Raji (cell line): Measurements from ENCODE around the gene TMEM178A.

Source experiments
- POLR2A ChIP-seq: IDR thresholded peaks from 2 replicates; pipeline ENCODE4 v1.6.1; 2011; ENCODE audit warnings: low read depth, low read length, control low read depth; ENCODE audit not compliant: insufficient read depth

Gene TMEM178A

DNA sequence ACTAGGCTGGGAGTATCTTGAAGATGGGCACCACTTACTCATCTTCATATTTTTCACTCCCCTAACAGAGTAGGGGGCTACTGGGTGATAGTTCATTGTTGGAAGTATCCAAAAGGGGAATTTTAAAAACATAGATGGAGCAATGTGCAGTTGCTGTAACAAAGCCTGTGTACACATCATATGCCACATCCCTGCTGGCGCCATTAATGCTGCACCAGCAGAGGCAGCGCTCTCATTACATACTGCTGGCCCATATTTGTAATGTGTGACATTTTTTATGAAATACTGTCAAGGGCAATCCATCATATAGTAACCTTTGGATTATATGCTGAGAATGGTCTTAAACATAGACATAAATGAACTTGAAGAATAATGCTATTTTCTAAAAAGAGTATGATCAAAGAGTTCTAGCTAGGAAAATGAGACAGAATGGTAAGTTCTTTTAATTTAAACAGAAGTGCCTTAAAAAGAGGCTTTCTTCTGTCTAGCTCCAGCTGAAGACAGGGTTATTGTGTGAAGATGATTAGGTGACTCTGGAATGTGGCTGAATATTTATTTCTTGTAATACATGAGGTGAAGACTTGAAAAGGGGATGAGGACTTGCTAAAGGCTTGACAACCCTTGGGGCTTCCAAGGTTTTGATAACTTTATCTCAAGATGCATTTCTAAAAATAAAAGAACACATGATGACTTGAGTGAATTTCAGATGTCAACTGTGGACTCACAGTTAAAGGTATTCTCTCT lies 2.4 kb upstream of the TMEM178A start:
- TF ChIP-seq POLR2A = no peak

DNA sequence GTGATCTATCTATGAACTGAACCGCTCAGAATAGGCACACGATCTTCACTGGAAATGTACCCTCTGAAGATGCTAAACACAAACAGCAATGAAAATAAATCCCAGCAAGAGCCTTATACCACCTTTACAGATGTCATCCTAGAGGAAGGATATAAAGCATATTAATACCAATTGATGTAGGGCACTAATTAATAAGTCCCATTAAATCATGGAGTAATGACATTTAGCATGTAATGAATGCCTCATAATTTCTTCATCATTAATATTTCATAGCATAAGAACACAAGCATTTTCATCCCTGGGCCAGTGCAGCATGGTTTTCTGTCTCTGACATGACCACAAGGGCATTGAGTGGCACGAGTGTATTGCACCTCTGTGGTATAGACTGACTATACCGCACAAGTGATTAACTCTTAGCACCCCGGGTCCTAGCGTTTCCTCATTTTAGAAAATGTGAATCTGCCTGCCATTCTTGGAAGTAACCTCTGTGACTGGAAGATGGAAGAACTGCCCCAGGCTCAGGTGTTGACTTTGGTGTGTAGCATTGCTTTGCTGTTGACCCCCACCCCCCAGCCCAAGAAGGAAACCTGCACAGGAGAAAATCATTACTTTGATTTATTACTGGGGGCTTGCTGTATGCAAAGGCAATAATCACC lies 1.4 kb upstream of the TMEM178A start:
- no peak for TF ChIP-seq POLR2A

DNA sequence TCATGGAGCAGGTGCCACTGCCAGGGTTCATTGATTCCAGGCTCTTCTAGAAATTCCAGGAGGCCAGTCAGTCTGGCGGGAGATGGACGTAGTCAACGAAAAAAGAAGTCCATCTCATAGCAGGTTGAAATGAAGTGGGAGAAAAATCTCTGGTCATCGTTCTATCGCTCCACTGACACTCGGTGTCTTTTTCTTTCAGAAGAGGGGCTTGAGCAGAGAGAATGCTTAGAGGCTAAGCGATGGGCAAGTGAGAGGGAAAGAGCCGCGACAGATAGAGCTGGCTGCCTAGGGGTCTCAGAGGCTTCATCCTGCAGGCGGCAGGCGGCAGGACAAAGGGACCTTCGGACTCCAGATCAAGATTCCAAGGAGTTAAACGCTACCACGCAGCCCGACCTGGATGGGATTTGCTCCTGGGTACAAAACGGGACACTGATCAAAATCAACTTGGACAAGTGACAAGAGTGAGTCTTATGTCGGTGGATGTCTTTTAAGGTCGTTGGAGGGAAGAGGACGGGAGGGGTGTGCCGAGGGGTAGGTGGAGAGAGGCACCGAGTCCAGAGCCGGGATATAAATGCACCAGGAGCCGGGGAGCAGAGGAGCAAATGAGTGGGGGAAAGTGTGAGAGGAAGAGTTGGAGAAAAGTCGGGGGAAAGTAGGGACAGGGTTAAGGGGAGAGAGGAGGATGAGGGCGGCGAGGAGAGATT lies 677 bp upstream of the TMEM178A start:
- TF ChIP-seq POLR2A = no peak

DNA sequence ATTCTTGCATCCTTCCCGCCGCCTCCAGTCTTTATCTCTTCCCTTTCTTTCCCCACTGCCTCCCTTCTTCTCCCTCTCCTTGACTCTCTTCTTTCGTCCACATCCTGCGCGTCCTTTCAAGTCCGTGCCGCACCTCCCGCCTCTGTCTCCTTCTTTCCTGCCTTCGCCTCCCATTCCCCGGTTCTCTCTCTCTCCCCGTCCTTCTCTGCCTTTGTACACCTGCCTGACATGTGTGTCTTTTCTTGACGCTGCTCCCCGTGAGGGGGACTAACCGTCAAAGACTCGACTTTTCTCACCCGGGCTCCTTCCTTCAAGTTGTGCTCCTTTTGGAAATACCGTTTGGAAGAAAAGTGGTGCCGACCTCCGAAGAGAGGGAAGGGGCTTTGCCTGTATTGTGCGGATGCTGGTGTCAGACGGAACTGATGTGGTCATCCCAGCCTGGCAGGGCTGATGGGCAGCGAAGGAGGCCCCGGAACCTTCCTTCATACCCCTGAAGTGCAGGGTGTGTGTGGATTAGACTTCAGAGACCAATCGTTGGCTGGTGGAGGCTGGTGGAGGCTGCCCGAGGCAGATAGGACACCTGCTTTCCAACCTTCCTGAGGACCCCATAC lies 879 bp downstream of the TMEM178A start:
- TF ChIP-seq POLR2A = no peak

DNA sequence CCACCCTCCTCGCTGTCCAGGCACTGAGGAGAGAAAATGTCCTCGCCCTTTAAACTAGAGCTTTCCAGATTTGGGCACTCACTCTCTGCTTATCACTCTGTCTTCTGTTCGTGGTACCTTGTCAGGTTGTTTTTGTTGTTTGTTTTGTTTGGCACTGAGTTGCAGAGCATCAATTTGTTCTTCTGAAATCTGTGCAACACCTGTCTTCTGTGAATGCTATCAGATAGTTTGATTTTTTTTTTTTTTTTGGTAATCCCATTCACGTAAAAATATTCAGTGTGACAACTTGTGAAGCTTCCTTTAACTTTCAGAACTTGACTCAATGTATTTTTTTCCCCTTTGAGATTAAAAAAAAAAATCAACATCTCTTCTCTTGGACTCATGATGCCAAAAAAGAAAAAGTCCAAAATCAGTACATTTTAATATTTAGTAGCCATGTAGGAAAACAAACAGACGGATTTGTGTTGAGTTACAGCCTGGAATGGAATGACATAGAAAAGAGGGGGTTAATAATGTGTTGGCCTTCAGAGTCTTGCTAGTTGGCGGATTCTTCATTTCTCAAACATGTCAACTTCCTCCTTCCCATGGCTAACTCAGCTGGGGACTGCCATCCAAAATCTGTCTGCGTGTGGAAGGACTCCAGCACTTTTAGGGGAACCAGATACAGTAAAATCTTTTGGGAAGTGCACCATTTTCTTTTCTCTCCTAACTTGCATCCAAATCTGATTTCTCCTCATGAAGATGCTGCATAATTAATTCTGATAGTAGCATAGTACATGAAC lies 1.6 kb downstream of the TMEM178A start:
- TF ChIP-seq POLR2A = no peak

DNA sequence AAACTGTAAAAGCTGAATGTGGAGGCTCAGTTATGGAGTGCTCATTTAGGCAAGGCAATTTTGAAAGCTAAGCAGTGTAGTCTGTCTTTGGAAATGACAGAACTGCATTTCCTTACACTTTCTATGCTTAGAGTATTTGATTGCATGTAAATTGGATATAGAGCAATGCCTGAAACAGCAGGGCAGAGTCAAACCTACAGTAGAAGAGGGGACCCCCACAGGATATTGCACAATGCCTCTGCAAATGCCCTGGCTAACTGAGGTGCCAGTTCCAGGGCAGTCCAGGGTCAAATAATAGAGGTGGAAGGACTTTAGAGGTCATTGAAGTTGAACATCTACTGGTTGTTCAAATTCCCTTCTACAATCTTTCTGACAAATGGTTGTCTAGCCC lies 2.2 kb downstream of the TMEM178A start:
- TF ChIP-seq POLR2A = no peak

DNA sequence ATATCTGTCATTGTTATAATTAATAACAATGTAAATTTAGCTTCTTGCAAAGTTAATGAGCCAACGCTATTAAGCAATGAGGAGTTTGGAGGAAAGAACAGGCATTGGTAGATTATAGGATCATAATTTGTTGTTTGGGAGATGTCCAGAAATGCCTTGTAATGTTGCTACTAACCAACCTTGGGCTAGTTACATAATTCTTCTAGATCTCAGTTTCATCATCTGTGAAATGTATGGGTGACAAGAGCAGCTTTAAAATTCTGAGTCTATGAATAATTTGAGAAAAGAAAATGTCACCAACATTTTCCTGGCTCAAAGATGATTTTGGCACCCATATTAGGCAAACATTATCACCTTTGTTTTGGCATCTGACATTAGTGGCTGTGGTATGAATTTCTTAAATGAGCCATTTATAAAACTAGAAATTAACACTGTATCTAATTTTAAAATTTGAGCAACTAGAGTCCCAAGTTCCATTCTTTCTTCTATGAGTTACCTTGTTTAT lies 2.9 kb downstream of the TMEM178A start:
- no peak for TF ChIP-seq POLR2A

DNA sequence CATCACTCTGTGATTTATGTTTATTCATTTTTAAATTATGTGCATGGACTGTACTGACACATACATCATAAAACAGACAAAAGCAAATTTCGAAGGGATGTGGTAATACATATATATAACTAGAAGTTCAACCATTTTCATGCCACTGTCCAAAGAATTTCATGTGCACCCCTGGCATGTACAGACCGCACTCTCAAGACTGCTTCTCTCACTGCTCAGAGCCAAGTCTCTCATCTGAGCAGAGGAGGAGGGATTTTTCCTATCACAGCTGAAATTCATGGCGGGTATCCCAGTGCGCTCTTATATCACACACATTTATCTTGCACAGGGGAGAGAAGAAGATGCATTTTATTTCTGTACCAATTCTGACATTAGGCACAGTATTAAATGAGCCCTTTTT lies 5.9 kb downstream of the TMEM178A start:
- no peak for TF ChIP-seq POLR2A

DNA sequence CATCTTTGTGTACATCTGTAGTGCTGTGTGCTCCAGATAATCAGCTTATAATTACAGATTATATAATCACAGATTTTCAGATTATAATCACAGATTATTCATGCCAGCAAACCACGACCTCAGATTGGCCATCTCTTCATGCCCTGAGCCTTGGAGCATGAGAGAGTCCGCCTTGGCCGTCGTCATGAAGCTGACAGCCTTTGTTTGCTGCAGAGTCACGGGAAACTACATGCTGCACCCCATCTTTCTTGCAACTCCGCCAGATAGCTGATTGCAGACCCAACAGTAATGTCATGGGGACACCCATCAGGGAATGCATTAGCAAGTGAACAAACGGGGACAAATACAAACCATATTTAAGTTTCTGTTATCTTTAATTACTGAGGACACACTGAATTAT lies 7.3 kb downstream of the TMEM178A start:
- TF ChIP-seq POLR2A = no peak

DNA sequence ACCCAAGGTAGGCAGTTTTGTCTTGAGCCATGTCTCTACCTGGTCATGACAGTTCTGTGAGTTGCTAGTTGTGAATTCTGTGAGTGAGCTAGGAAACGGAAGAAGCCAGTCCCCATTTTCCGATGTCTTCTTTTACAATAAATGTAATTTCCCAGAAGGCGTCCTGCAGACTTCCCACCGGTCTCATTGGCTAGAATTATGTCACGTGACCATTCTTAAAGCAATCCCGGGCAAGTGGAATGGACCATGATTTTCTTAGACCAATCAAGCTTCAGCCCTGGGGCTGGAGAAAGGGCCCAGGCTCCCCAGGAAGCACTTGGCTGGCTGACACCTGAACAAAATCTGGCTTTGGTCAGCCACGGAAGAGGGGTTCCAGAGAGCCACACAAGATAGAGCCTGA lies 10.6 kb downstream of the TMEM178A start:
- no peak for TF ChIP-seq POLR2A

DNA sequence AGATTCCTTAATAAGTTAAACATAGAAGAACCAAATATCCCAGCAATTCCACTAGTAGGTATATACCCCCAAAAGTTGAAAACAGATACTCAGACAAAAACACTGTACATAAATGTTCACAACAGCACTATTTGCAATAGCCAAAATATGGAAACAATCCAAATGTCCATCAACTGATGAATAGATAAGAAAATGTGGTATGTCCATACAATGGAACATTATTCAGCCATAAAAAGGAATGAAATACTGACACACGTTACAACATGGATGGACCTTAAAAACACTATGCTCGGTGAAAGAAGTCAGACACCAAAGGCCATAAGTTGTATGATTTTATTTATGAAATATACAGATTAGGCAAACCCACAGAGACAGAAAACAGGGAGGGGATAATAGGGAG lies 12.5 kb downstream of the TMEM178A start:
- no peak for TF ChIP-seq POLR2A

DNA sequence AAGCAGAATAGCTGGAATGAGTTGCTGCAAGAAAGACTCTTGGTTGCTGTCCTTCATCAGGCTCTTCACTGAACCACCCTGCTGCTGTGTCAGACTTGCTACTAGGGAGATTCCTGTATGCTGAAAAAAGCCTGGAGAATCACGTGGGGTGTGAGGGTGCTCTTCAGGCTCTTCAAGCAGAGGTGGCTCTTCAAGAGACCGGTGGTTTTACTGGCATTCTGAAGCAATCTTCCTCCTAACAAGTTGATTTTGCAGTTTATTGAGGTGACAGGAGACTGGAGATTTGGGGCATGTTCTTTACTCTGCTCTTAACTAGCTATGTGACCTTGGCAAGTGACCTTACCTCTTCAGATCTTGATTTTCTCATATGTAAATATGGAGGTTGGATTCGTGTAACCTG lies 14.1 kb downstream of the TMEM178A start:
- no peak for TF ChIP-seq POLR2A

DNA sequence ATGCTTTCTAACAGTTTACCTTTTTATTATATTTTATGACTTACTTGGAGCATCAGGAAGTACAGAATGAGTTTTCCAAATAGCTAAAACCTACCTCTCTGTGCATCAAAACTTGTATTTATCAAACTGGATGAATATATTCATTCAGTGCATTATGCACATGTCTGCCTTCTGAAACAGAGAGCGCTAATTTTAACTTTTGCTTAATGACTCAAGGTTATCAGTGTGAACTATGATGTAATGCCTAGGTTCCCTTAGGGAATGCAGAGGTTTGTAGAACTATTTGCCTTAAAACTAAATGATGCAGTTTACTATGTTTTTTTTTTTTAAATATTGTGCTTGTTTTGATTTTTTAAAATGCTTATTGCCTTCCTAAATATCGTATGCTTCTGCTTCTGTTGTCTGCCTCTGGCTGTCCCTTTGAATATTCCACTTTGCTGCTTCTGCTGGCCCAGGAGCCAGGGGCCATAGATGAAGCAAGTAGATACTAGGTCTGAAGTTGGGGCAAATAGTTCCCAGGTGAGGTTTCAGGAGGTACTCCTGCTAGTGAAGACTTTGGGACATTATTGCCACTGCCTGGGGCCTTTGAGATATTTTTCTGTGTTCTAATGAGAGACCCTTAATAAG lies 16.5 kb downstream of the TMEM178A start:
- TF ChIP-seq POLR2A = no peak

DNA sequence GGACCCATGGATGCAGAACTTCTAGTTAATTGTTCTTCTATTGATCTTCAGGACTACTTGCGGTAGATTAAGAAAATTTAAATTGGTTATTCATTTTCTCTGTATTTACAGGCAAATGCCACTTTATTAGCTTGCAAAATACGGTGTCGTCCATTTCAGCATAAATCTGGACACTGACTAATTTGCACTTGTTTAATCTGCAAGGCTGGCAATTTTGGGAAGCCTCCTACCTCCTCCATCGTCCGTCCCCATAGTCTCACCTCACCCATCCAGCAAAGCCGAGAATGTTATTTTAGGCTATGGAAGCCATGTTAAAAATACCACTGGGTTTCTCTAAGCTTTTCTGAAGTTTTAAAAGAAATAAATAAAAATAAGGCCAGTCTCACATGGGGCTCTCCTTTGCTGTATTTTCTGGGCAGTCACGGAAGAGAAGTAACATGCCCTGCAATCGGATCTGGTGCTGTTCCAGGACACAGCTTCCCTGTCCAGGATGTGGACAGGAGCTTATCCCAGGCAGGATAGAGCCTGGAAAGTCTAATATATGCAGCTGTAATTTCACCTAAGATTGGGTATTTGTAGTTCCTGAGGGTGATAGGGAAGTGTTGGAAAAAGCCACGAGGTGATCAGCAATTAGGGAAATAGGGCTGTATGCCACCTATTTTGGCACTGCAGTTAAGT lies 17.4 kb downstream of the TMEM178A start:
- TF ChIP-seq POLR2A = no peak
